ENCODE results near the gene RTL10. TPM values are rescaled to one million over a fixed set of nuclear protein-coding genes. Genes with fewer than 3 reads are reported as not detected.
"Not testable (repeated sequence)": the region's sequence is repeated elsewhere in the genome, so short reads cannot be mapped to it uniquely, and the experiment has no call there.

Gene RTL10
- total RNA-seq, 5 donors from 2014 or later (not counting 1 experiment from before 2014, with no cell fraction given): 21.1 to 35.1 (median 28.5) TPM

DNA sequence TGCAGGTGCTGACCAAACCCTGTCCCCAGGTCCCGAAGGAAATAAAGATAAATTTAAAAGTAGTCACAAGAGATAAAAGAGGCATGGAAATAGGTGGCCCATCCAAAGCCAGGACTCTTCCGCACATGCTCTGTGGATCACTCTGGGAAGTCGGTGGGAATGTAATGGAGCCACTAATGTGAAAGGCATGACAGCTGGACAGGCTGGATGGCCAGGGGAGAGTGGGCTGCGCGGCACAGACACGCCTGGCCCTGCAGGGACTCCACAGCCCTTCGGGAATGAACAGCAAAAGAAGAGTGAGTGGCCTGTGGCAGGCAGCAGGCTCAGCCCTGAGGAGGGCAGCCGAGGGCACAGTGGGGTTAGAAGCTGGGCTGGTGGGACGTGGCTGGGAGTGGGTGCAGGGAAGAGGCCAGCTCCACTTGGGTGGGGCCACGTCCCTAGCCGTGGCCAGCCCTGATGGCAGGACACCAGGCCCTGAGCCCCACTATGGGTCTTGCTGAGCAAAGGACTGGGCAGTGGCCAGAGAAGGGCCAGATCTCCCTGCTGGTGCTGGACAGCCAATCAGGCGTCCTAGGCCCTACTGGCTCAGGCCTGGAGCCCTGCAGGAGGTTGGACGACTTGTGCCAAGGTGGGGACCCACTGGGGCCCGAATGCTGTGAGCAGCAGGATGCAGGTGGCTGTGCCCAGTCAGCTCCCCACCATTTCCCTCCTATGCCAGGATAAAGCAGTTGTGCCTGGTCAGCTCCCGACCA, 31.3 kb upstream of the RTL10 start:
- DNase-seq: no peak
- no peaks in the 10 kb centered on the region for H3K27me3 Mint-ChIP-seq
- no peaks in the 10 kb centered on the region for H3K36me3 ChIP-seq (ENCODE audit: control insufficient read depth in 2 of 2, extremely low read depth in 1 of 2, insufficient read depth in 1 of 2, low read length in 1 of 2)
- H3K36me3 Mint-ChIP-seq: no peaks in the 10 kb centered on the region
- peaks cover 45 to 55% (median 52%) of the 10 kb centered on the region in 3 donors for H3K4me1 Mint-ChIP-seq
- WGBS (ENCODE audit: insufficient coverage): 91% methylated on average over 14 of the region's 15 CpGs
- H3K4me3 ChIP-seq (ENCODE audit: control insufficient read depth in 1 of 2, extremely low read depth in 1 of 2, low read length in 1 of 2): peak overlapping the region in 1 of 2 donors; percentile 5
- no peaks in the 10 kb centered on the region for H3K9me3 Mint-ChIP-seq
- peak overlapping the region; percentile 92 to 96 for H3K27ac Mint-ChIP-seq
- peaks cover 52 to 74% of the 10 kb centered on the region in 2 experiments for H3K4me1 ChIP-seq (ENCODE audit: control insufficient read depth in 1 of 2, extremely low read depth in 1 of 2, insufficient read depth in 2 of 2, low read length in 2 of 2)
- ATAC-seq (replicated peaks in 1 of 4): no peak
- ChIA-PET POLR2A (no interaction called here), CTCF (no interaction called here)
- no peaks in the 10 kb centered on the region for H3K27me3 ChIP-seq (replicated peaks in 1 of 2; ENCODE audit: control insufficient read depth in 2 of 2, extremely low read depth in 1 of 2, insufficient read depth in 2 of 2, low read length in 1 of 2)
- no peaks in the 10 kb centered on the region for H3K9me3 ChIP-seq
- H3K27ac ChIP-seq (ENCODE audit: low read length): peak overlapping the region; percentile 65
- peak overlapping the region in 2 of 3 donors; percentile 62 to 63 for H3K4me3 Mint-ChIP-seq

DNA sequence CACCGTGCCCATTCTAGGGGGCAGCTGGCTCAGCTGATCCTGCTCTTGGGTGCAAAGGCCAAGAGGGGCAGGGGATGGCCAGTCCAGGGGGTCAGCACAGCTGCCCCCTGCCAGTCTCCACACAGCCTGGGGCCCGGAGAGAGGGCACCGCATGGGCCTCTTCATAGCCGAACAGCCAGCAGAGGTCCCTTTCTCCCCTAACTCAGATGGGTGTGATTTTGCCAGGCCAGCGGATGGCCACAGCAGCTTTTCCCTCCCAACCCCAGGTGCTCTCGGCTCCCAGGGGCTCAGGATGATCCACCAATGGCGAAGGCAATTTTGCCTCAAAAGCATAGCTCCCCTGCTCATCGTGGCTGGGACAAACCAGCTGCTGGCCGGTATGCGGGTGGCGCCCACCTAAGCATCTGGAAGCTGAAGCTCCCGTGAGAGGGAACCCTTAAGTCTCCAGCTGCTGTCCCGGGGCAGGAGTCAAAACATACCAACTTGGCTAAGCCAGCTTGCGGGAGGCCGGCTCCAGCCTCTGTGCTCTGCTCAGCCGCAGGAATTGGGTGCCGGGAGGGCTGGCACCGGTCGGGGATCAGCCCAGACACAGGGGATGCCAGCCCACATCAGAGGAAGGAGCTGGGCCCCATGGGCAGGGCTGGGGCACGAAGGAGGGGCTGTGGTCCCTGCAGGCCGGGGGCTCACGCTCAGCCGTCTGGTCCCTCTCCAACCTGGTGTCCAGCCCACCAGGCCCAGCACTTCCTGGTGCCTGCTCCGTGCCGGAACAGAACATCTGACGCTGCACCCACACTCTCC, 30.5 kb upstream of the RTL10 start:
- ChIA-PET CTCF (interaction anchor here in 1 of 2 donors (1.2 kb wide), 1 partner anchor 20 kb away, joined by 3 read pairs; no protein-coding TSS in a partner anchor), POLR2A (no interaction called here)
- no peak for ATAC-seq (replicated peaks in 1 of 4)
- no peak overlapping the region for H3K4me3 ChIP-seq (ENCODE audit: control insufficient read depth in 1 of 2, extremely low read depth in 1 of 2, low read length in 1 of 2)
- H3K9me3 Mint-ChIP-seq: no peaks in the 10 kb centered on the region
- WGBS (ENCODE audit: insufficient coverage): 68% methylated on average over 26 of the region's 26 CpGs
- no peaks in the 10 kb centered on the region for H3K27me3 ChIP-seq (replicated peaks in 1 of 2; ENCODE audit: control insufficient read depth in 2 of 2, extremely low read depth in 1 of 2, insufficient read depth in 2 of 2, low read length in 1 of 2)
- no peak for DNase-seq
- H3K27ac ChIP-seq (ENCODE audit: low read length): peak overlapping the region; percentile 65
- peak overlapping the region in 2 of 3 donors; percentile 62 to 63 for H3K4me3 Mint-ChIP-seq
- peaks cover 0 to 4% of the 10 kb centered on the region in 2 donors for H3K36me3 ChIP-seq (ENCODE audit: control insufficient read depth in 2 of 2, extremely low read depth in 1 of 2, insufficient read depth in 1 of 2, low read length in 1 of 2)
- H3K27ac Mint-ChIP-seq: peak overlapping the region; percentile 92 to 96
- no peaks in the 10 kb centered on the region for H3K36me3 Mint-ChIP-seq
- no peaks in the 10 kb centered on the region for H3K9me3 ChIP-seq
- H3K4me1 ChIP-seq (ENCODE audit: control insufficient read depth in 1 of 2, extremely low read depth in 1 of 2, insufficient read depth in 2 of 2, low read length in 2 of 2): peaks cover 43 to 65% of the 10 kb centered on the region in 2 experiments
- H3K27me3 Mint-ChIP-seq: no peaks in the 10 kb centered on the region
- peaks cover 37 to 46% (median 43%) of the 10 kb centered on the region in 3 donors for H3K4me1 Mint-ChIP-seq

DNA sequence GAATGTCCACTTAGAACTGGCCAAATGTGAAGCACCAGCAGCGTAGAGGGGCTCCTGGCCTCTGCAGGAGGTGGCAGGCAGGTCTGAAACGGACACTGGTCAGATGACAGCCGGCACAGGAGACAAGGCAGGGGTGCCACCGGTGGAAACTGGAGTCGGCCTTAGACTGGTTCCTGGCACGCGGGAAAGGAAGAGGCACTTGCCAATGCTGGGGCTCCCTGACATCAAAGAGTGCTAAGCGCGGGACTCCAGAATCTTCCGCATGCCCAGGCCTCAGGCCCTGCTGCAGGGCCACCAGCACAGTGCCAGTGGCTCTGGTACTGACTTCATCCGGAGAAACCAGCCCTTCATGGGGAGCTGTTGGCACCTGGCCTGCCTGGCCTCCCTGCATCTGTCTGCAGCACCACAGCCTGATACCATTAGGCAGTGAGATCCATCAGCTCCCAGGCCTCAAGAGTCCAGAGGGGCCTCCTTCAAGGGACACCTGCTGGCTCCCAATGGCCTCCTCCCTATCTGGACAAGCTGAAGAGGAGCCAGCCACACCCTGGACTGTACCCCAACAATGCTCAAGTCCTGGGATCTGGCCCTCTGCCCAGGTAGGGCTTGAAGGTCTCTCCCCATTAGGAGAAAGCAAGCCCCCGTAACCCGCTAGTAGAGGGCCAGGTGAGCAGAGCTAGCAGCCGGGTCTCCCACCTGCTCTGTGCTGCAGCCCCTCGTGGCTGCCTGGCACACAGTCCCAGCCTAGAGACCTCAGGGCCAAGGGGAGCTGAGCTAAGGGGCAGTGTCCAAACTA, 29.7 kb upstream of the RTL10 start:
- H3K36me3 ChIP-seq (ENCODE audit: control insufficient read depth in 2 of 2, extremely low read depth in 1 of 2, insufficient read depth in 1 of 2, low read length in 1 of 2): peaks cover 0 to 4% of the 10 kb centered on the region in 2 donors
- Mint-ChIP-seq H3K36me3 (no peaks in the 10 kb centered on the region), H3K9me3 (no peaks in the 10 kb centered on the region), H3K4me1 (peaks cover 32 to 39% (median 38%) of the 10 kb centered on the region in 3 donors), H3K4me3 (peak overlapping the region in 1 of 3 donors; percentile 63), H3K27ac (peak overlapping the region; percentile 92 to 96), H3K27me3 (no peaks in the 10 kb centered on the region)
- ATAC-seq (replicated peaks in 1 of 4) (no peak), DNase-seq (no peak)
- peaks cover 39 to 57% of the 10 kb centered on the region in 2 experiments for H3K4me1 ChIP-seq (ENCODE audit: control insufficient read depth in 1 of 2, extremely low read depth in 1 of 2, insufficient read depth in 2 of 2, low read length in 2 of 2)
- 84% methylated on average over 15 of the region's 15 CpGs for WGBS (ENCODE audit: insufficient coverage)
- H3K4me3 ChIP-seq (ENCODE audit: control insufficient read depth in 1 of 2, extremely low read depth in 1 of 2, low read length in 1 of 2): no peak overlapping the region
- ChIA-PET CTCF (interaction anchor here in 1 of 2 donors (1.2 kb wide), 1 partner anchor 20 kb away, joined by 3 read pairs; no protein-coding TSS in a partner anchor), POLR2A (no interaction called here)
- H3K9me3 ChIP-seq: no peaks in the 10 kb centered on the region
- H3K27ac ChIP-seq (ENCODE audit: low read length): peak overlapping the region; percentile 65
- H3K27me3 ChIP-seq (replicated peaks in 1 of 2; ENCODE audit: control insufficient read depth in 2 of 2, extremely low read depth in 1 of 2, insufficient read depth in 2 of 2, low read length in 1 of 2): no peaks in the 10 kb centered on the region

DNA sequence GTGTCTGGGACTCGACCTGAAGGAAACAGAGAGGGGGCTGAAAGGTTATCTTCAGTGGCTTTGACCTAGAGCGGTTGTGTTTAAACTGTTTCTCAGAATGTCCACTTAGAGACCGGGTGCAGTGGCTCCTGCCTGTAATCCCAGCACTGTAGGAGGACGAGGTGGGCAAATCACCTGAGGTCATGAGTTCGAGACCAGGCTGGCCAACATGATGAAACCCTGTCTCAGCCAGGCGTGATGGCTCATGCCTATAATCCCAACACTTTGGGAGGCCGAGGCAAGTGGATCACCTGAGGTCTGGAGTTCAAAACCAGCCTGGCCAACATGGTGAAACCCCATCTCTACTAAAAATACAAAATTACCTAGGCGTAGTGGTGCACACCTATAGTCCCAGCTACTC, 28.8 kb upstream of the RTL10 start:
- not testable (repeated sequence) for H3K36me3 Mint-ChIP-seq
- peaks cover 38 to 48% of the 10 kb centered on the region in 2 experiments for H3K4me1 ChIP-seq (ENCODE audit: control insufficient read depth in 1 of 2, extremely low read depth in 1 of 2, insufficient read depth in 2 of 2, low read length in 2 of 2)
- peaks cover 32 to 37% (median 35%) of the 10 kb centered on the region in 3 donors for H3K4me1 Mint-ChIP-seq

DNA sequence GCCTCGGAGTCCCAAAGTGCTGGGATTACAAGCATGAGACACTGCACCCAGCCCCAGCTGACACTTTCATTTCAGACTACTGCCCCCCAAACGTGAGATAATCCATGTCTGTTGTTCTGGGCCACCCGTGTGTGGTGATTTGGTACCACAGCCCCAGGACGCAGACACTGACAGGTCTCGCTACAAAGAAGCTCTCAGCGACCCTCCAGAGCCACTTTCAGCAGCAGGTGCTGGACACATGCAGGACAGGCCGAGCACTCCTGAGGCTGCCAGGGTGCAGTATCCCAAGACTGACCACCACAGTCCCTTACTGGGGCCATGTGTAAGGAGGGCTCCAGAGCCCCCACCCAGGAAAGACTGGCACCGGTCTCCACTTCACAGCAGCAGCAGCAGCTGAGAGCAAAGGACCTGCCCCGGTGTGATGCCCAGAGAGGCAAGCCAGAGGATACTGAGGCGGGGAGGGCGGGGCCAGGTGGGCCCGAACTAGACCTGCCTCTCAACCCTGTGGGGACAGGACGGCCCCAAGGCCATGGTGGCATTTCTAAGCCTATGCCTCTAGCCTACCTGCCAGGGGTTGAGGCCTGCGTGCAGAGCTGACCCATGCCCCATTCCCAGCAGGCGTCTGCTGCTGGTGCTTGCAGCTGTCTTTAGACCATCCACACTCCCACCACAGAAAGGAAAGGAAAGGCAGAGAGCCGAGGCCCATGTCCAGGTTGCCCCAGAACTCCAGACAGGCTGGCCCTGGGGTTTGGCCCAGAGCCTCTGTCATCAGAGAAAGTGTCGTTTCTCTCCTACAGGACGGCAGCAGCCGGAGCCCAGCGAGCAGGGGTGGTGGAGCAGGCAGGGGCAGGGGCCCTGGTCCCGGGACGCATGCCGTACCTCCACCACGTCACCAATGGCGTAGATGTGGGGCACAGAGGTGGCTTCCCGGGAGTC, 28.0 kb upstream of the RTL10 start:
- DNase-seq (peak in 2 of 35 experiments; percentile 0 to 12), ATAC-seq (replicated peaks in 1 of 4) (no peak)
- Mint-ChIP-seq H3K4me3 (peak overlapping the region in 1 of 3 donors; percentile 38), H3K27ac (no peak overlapping the region), H3K36me3 (no peaks in the 10 kb centered on the region), H3K9me3 (no peaks in the 10 kb centered on the region), H3K4me1 (peaks cover 29 to 32% (median 29%) of the 10 kb centered on the region in 3 donors), H3K27me3 (no peaks in the 10 kb centered on the region)
- H3K36me3 ChIP-seq (ENCODE audit: control insufficient read depth in 2 of 2, extremely low read depth in 1 of 2, insufficient read depth in 1 of 2, low read length in 1 of 2): peaks cover 5 to 7% of the 10 kb centered on the region in 2 donors
- H3K27ac ChIP-seq (ENCODE audit: low read length): no peak overlapping the region
- ChIA-PET CTCF (no interaction called here), POLR2A (no interaction called here)
- no peaks in the 10 kb centered on the region for H3K27me3 ChIP-seq (replicated peaks in 1 of 2; ENCODE audit: control insufficient read depth in 2 of 2, extremely low read depth in 1 of 2, insufficient read depth in 2 of 2, low read length in 1 of 2)
- WGBS (ENCODE audit: insufficient coverage): 90% methylated on average over 25 of the region's 26 CpGs
- H3K4me3 ChIP-seq (ENCODE audit: control insufficient read depth in 1 of 2, extremely low read depth in 1 of 2, low read length in 1 of 2): no peak overlapping the region
- peaks cover 31 to 41% of the 10 kb centered on the region in 2 experiments for H3K4me1 ChIP-seq (ENCODE audit: control insufficient read depth in 1 of 2, extremely low read depth in 1 of 2, insufficient read depth in 2 of 2, low read length in 2 of 2)
- H3K9me3 ChIP-seq: no peaks in the 10 kb centered on the region

More for the DNA sequence above, 28.8 kb upstream of the RTL10 start:
- ATAC-seq (replicated peaks in 1 of 4); DNase-seq; H3K9me3 ChIP-seq; H3K36me3 ChIP-seq (ENCODE audit: control insufficient read depth in 2 of 2, extremely low read depth in 1 of 2, insufficient read depth in 1 of 2, low read length in 1 of 2); H3K27me3 ChIP-seq (replicated peaks in 1 of 2; ENCODE audit: control insufficient read depth in 2 of 2, extremely low read depth in 1 of 2, insufficient read depth in 2 of 2, low read length in 1 of 2); H3K4me3 ChIP-seq (ENCODE audit: control insufficient read depth in 1 of 2, extremely low read depth in 1 of 2, low read length in 1 of 2); CTCF ChIA-PET; H3K9me3 Mint-ChIP-seq; H3K27me3 Mint-ChIP-seq; H3K27ac ChIP-seq (ENCODE audit: low read length); POLR2A ChIA-PET: not testable (repeated sequence)
- Mint-ChIP-seq H3K27ac (peak overlapping the region in 1 of 2 donors; percentile 69), H3K4me3 (peak overlapping the region in 1 of 3 donors; percentile 63)
- WGBS (ENCODE audit: insufficient coverage): 94% methylated on average over 7 of the region's 8 CpGs

Measured in T-cell (primary cell).